ENCODE measurements around the gene LDLRAD4. TPM values are rescaled to one million over a fixed set of nuclear protein-coding genes. Genes with fewer than 3 reads are reported as not detected.

Gene LDLRAD4
- total RNA-seq, 4 donors from 2014 or later, result 2.7 to 22.5 (median 10.8) TPM

GRCh38 chr18:13381944-13382365, 163.4 kb downstream of the LDLRAD4 start:
- peak in 1 of 2 donors; percentile 89 for DNase-seq (ENCODE audit: low spot score in 2 of 2)
- TF ChIP-seq, protein P1, sequence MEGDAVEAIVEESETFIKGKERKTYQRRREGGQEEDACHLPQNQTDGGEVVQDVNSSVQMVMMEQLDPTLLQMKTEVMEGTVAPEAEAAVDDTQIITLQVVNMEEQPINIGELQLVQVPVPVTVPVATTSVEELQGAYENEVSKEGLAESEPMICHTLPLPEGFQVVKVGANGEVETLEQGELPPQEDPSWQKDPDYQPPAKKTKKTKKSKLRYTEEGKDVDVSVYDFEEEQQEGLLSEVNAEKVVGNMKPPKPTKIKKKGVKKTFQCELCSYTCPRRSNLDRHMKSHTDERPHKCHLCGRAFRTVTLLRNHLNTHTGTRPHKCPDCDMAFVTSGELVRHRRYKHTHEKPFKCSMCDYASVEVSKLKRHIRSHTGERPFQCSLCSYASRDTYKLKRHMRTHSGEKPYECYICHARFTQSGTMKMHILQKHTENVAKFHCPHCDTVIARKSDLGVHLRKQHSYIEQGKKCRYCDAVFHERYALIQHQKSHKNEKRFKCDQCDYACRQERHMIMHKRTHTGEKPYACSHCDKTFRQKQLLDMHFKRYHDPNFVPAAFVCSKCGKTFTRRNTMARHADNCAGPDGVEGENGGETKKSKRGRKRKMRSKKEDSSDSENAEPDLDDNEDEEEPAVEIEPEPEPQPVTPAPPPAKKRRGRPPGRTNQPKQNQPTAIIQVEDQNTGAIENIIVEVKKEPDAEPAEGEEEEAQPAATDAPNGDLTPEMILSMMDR (IDR thresholded peaks at IDR 0.05), result no peak
- TF ChIP-seq POLR2A (IDR thresholded peaks at IDR 0.05), result no peak
- intact Hi-C loops (cut with DNase I; ENCODE audit: low total_unique reads), result no loop called here
- H3K4me3 ChIP-seq (ENCODE audit: low read depth, poor library complexity, severe bottlenecking), result no peak overlapping the region
- 28 to 42% methylated on average over 14 of the region's 14 CpGs for WGBS, 2 donors

DNA sequence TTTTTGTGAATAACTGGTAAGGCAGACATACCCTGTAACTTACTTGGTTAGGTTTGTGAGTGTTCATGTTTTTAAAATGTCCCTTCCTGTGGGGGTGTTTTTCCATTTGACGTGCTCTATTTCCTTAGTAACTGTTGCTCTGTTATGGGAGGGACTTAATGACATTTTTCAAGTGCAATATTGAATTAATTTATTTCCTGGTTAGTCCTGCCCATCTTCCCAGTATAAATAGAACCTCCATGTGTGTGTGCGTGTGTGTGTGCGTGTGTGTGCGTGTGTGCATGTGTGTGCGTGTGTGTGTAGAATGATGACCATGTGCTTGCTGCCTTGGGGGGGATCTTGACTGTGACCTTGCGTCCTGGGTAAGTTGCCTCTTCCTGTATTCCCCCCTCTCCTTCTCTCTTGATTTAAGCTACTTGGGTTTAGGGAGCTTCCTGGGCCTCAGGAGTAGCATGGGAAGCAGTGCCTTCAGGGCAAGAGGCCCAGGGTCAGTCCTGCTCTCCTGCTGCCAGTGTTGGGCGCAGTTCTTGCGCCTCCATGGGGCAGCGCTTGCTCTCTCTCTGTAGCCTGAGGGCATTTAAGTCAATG, 163.9 kb downstream of the LDLRAD4 start:
- TF ChIP-seq, protein P1 (IDR thresholded peaks at IDR 0.05), result no peak
- TF ChIP-seq POLR2A (IDR thresholded peaks at IDR 0.05), result no peak
- intact Hi-C loops (cut with DNase I; ENCODE audit: low total_unique reads), result no loop called here
- 44 to 54% methylated on average over 9 of the region's 9 CpGs for WGBS, 2 donors
- H3K4me3 ChIP-seq (ENCODE audit: low read depth, poor library complexity, severe bottlenecking), result no peak overlapping the region
- peak in 1 of 2 donors; percentile 80 for DNase-seq (ENCODE audit: low spot score in 2 of 2)

DNA sequence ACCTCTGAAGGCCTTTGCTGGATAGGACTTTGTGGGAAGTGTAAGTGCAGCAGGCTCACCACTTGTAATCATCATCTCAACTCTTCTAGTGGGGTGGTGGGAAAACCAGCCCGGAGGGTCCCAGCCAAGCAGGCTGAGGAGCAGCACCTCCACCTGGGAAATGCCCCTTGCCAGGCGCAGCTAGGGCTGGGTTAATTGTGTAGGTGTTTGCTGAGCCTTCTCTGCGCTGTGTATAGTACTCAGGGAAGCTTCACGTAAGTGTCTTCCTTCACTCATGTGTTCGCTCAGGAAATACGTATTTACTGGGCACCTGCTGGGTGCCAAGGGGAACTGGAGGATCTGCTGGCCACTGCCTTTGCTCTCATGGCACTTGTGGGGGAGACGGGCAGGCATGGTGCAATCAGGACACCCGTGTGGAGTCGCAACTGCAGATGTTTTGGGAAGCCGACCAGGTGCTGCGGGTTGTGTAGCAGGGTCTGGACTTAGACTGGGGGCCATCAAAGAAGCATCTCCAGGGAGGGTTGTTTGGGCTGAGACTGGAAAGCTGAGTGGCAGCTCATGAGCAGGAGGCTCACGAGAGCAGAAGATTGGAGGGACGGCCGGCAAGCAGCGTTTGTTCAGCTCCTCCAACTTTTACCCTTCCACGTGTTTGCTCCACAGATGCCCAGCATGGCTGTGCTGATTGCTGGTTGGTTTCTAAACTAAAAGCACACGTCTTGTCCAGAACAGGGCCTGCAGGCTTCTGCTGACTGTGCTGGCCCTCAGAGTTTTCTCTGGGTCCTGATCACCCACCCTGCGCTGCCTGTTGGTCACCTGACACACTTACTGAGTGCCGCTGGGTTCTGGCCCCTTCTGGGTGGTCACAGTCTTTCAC, 164.6 kb downstream of the LDLRAD4 start:
- intact Hi-C loops (cut with DNase I; ENCODE audit: low total_unique reads), result no loop called here
- peak in 1 of 2 donors; percentile 74 for DNase-seq (ENCODE audit: low spot score in 2 of 2)
- WGBS, 2 donors, result 88 to 91% methylated on average over 19 of the region's 19 CpGs
- no peak for TF ChIP-seq POLR2A (IDR thresholded peaks at IDR 0.05)
- TF ChIP-seq, protein P1 (IDR thresholded peaks at IDR 0.05), result no peak
- H3K4me3 ChIP-seq (ENCODE audit: low read depth, poor library complexity, severe bottlenecking), result no peak overlapping the region

DNA sequence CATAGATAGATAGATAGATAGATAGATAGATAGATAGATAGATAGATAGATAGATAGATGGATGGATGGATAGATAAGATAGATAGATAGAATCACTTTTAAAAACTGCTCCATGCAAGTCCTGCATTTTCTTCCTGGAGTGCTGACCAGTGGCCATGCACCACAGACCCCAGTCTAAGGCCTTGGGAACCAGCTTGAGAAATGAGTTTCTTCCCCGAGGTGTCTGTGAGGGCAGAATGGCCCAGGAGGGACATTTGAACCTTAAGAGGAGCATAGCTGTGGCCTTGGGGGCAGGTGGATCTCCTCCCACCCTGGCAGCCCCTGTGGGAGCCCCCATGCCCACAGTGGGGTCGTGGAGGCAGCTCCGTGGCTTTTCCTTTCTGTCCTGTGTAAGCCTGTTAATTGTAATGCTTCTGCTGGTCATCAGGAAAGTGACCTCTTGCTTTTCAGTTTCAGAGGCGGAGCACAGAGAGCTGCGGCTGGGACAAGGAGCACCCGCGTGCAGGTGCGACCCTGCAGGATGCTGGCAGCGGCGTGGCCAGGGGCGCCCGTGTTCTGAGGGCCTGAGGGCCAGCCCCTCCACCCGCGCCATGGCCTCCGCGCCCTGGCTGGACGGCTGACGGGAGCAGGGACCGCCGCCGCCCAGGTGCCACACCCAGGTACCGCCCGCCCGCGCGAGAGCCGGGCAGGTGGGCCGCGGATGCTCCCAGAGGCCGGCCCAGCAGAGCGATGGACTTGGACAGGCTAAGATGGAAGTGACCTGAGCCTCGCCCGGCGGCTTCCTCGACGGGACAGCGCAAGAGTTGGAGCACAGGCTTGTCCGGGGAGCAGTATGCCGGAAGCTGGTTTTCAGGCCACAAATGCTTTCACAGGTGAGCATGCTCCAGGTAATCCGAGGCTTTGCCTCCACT, 168.6 kb downstream of the LDLRAD4 start:
- intact Hi-C loops (cut with DNase I; ENCODE audit: low total_unique reads), result no loop called here
- H3K4me3 ChIP-seq (ENCODE audit: low read depth, poor library complexity, severe bottlenecking), result no peak overlapping the region
- peak in 1 of 2 donors; percentile 81 for DNase-seq (ENCODE audit: low spot score in 2 of 2)
- no peak for TF ChIP-seq POLR2A (IDR thresholded peaks at IDR 0.05)
- TF ChIP-seq, protein P1 (IDR thresholded peaks at IDR 0.05), result no peak
- 94% methylated on average over 18 to 35 of the region's 40 CpGs for WGBS, 2 donors

DNA sequence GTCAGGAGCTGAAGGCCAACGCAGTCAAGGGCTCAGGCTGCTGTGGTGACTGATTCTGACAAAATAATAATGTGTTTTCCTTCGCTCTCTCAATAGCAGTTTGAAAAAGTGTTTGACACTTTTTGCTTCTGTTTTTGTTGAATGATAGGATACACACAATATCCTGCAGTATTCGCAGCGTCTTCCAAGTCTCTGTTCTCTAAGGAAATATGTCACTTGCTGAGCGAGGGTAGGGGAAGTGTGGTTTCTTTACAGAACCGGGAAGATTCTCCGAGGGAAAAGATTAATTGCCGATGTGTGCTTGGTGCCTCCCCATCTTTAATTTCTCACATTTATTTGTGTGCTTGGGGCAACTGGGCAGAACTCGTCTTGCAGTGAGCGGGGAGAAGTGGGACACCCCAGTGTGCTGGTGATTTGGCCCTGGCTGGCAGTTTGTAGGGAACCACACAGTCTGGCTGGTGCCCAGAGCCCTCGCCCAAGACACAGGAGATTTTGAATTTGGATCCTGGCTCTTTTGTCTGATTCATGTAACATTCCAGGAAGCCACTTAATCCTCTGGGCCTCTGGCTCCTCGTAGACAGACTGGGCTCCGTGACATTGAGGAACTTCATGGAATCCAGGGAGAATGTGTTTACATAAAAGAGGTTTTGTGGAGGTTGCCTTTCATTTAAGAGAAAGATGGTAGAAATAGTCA, 169.4 kb downstream of the LDLRAD4 start:
- no peak overlapping the region for H3K4me3 ChIP-seq (ENCODE audit: low read depth, poor library complexity, severe bottlenecking)
- DNase-seq (ENCODE audit: low spot score in 2 of 2), result peak in 1 of 2 donors; percentile 84
- 59 to 61% methylated on average over 13 of the region's 13 CpGs for WGBS, 2 donors
- intact Hi-C loops (cut with DNase I; ENCODE audit: low total_unique reads), result no loop called here
- TF ChIP-seq POLR2A (IDR thresholded peaks at IDR 0.05), result no peak

Data from lower leg skin (tissue), 4 donors.